ENCODE measurements around the gene BAIAP3. TPM values are rescaled to one million over a fixed set of nuclear protein-coding genes. Genes with fewer than 3 reads are reported as not detected.

BAIAP3 gene
- total and polyA plus RNA-seq, 10 of the 15 experiments (the other 5 are each of a cell fraction or from before 2014, with no cell fraction given): 0.03 to 0.56 (median 0.17) TPM; not detected in 3

- SMC1A ChIA-PET (ENCODE audit: uncharacterized antibody, unreplicated experiment): no interaction called here
- DNase-seq (ENCODE audit: low read depth, low spot score) (no peak), ATAC-seq (no peak), FAIRE-seq (no peak)
- peaks cover 11% of the 10 kb centered on the region for H3K4me1 ChIP-seq (ENCODE audit: control insufficient read depth, insufficient read depth, low read length)
- no peak overlapping the region for H3K4me2 ChIP-seq (ENCODE audit: control insufficient read depth, insufficient read depth)
- no peaks in the 10 kb centered on the region for H3K36me3 ChIP-seq (ENCODE audit: control insufficient read depth in 2 of 2, insufficient read depth in 2 of 2, low read length in 1 of 2)
- H3K4me3 ChIP-seq: no peak overlapping the region
- POLR2A ChIA-PET: no interaction called here
- WGBS (ENCODE audit: insufficient coverage, insufficient replicate concordance, low lambda C conversion rate, missing lambda C conversion rate): 60% methylated on average over 36 of the region's 36 CpGs
- no peak for TF ChIP-seq POLR2AphosphoS5 (IDR thresholded peaks at IDR 0.05; ENCODE audit: low read length)
- peaks cover 0 to under 1% of the 10 kb centered on the region in 2 experiments; a peak in 2 of 4 replicates for H3K27me3 ChIP-seq (replicated peaks in 1 of 2; ENCODE audit: control insufficient read depth in 2 of 2, insufficient read depth in 2 of 2, low read length in 1 of 2)
- no peak overlapping the region for H3K27ac ChIP-seq (ENCODE audit: control insufficient read depth, insufficient read depth)
- H4K20me1 ChIP-seq (ENCODE audit: control insufficient read depth, insufficient read depth): no peaks in the 10 kb centered on the region
- RAD21 ChIA-PET (ENCODE audit: unreplicated experiment): no interaction called here
- no TSS peak for BruUV-seq (replicated peaks)
- CTCF ChIA-PET: no interaction called here
- intact Hi-C loops (cut with micrococcal nuclease; ENCODE audit: unreplicated experiment): no loop called here
- no peaks in the 10 kb centered on the region for H3K9me3 ChIP-seq (replicated peaks; ENCODE audit: control insufficient read depth, insufficient read depth, low read length)
- H3K79me2 ChIP-seq (ENCODE audit: control insufficient read depth, insufficient read depth, low read length): no peaks in the 10 kb centered on the region
- H2AFZ ChIP-seq (ENCODE audit: control insufficient read depth, low read depth, low read length): no peak overlapping the region
- H3K9ac ChIP-seq (ENCODE audit: control insufficient read depth, insufficient read depth, low read length): no peak overlapping the region
- in situ Hi-C loops (cut with MboI): no loop called here
Measured at GRCh38 chr16:1340730-1341494, 7.5 kb downstream of the BAIAP3 start.

- no peak overlapping the region for H3K27ac ChIP-seq (ENCODE audit: control insufficient read depth, insufficient read depth)
- H4K20me1 ChIP-seq (ENCODE audit: control insufficient read depth, insufficient read depth): no peaks in the 10 kb centered on the region
- ChIA-PET RAD21 (ENCODE audit: unreplicated experiment) (interaction anchor here (1.4 kb wide), 1 partner anchor 33 kb away, joined by 3 read pairs; no protein-coding TSS in a partner anchor), CTCF (interaction anchor here (0.6 to 1.4 kb wide), 3 partner anchors 40 to 370 kb away, joined by 3 to 7 read pairs (median 3); no protein-coding TSS in a partner anchor), SMC1A (ENCODE audit: uncharacterized antibody, unreplicated experiment) (no interaction called here), POLR2A (interaction anchor here (1.5 kb wide), 1 partner anchor 11 kb away, joined by 3 read pairs; no protein-coding TSS in a partner anchor)
- H3K9ac ChIP-seq (ENCODE audit: control insufficient read depth, insufficient read depth, low read length): no peak overlapping the region
- no peak overlapping the region for H3K4me3 ChIP-seq
- ATAC-seq (no peak), DNase-seq (ENCODE audit: low read depth, low spot score) (no peak), FAIRE-seq (no peak)
- no peak overlapping the region for H2AFZ ChIP-seq (ENCODE audit: control insufficient read depth, low read depth, low read length)
- no TSS peak for BruUV-seq (replicated peaks)
- H3K36me3 ChIP-seq (ENCODE audit: control insufficient read depth in 2 of 2, insufficient read depth in 2 of 2, low read length in 1 of 2): no peaks in the 10 kb centered on the region
- TF ChIP-seq SIX5 (IDR thresholded peaks at IDR 0.05; ENCODE audit: low read depth, low read length, severe bottlenecking) (no peak), JUNB (IDR thresholded peaks at IDR 0.05) (no peak), TARDBP (IDR thresholded peaks at IDR 0.05; ENCODE audit: borderline replicate concordance) (no peak), EZH2 (IDR thresholded peaks at IDR 0.05; ENCODE audit: borderline replicate concordance, control insufficient read depth, low read depth, low read length) (no peak), SUPT20H (IDR thresholded peaks at IDR 0.05; ENCODE audit: borderline replicate concordance, control insufficient read depth, low read depth, low read length) (no peak), NBN (IDR thresholded peaks at IDR 0.05) (no peak), NRF1 (conservative IDR thresholded peaks at IDR 0.05; ENCODE audit: low read depth, low read length) (no peak), TCF3 (IDR thresholded peaks at IDR 0.05; ENCODE audit: borderline replicate concordance, insufficient read depth, low read depth, low read length) (no peak)
- in situ Hi-C loops (cut with MboI): no loop called here
- peaks cover 11% of the 10 kb centered on the region for H3K4me1 ChIP-seq (ENCODE audit: control insufficient read depth, insufficient read depth, low read length)
- H3K9me3 ChIP-seq (replicated peaks; ENCODE audit: control insufficient read depth, insufficient read depth, low read length): no peaks in the 10 kb centered on the region
- H3K4me2 ChIP-seq (ENCODE audit: control insufficient read depth, insufficient read depth): peak overlapping the region; percentile 78; the same call in 1 of the 2 replicates
- H3K79me2 ChIP-seq (ENCODE audit: control insufficient read depth, insufficient read depth, low read length): no peaks in the 10 kb centered on the region
- intact Hi-C loops (cut with micrococcal nuclease; ENCODE audit: unreplicated experiment): no loop called here
- WGBS (ENCODE audit: insufficient coverage, insufficient replicate concordance, low lambda C conversion rate, missing lambda C conversion rate): 59% methylated on average over 36 of the region's 39 CpGs
- H3K27me3 ChIP-seq (replicated peaks in 1 of 2; ENCODE audit: control insufficient read depth in 2 of 2, insufficient read depth in 2 of 2, low read length in 1 of 2): no peaks in the 10 kb centered on the region
Measured at GRCh38 chr16:1341495-1342420, 8.3 kb downstream of the BAIAP3 start.
